Activated naive CD4-positive, alpha-beta T cell (primary cell): ENCODE data around the gene SHANK3.
"Not testable (repeated sequence)": the region's sequence is repeated elsewhere in the genome, so short reads cannot be mapped to it uniquely, and the experiment has no call there.

Source experiments
- DNase-seq, 4 experiments: peaks; one replicate each; lab custom pipeline; 2025; lab: John Stamatoyannopoulos, UW

SHANK3 gene

GRCh38 chr22:50653256-50653655 is 19.4 kb upstream of the SHANK3 start:
- no peak for DNase-seq

- not testable (repeated sequence) for DNase-seq
Measured at GRCh38 chr22:50654664-50655063, 18.0 kb upstream of the SHANK3 start.

GRCh38 chr22:50656122-50657070 is 16.2 kb upstream of the SHANK3 start:
- DNase-seq, result no peak

- no peak for DNase-seq
Measured at GRCh38 chr22:50657925-50658324, 14.7 kb upstream of the SHANK3 start.

- DNase-seq, result not testable (repeated sequence)
Measured at GRCh38 chr22:50659711-50660110, 12.9 kb upstream of the SHANK3 start.

- DNase-seq, result no peak
Measured at GRCh38 chr22:50660306-50660705, 12.3 kb upstream of the SHANK3 start.

GRCh38 chr22:50665212-50665611 is 7.4 kb upstream of the SHANK3 start:
- no peak for DNase-seq

GRCh38 chr22:50665738-50666137 is 6.9 kb upstream of the SHANK3 start:
- no peak for DNase-seq

- DNase-seq, result no peak
Measured at GRCh38 chr22:50670513-50670912, 2.1 kb upstream of the SHANK3 start.

- no peak for DNase-seq
Measured at GRCh38 chr22:50670914-50671538, 1.6 kb upstream of the SHANK3 start.

GRCh38 chr22:50671641-50672040 is 982 bp upstream of the SHANK3 start:
- DNase-seq, result no peak

GRCh38 chr22:50672041-50672440 is 582 bp upstream of the SHANK3 start:
- no peak for DNase-seq

GRCh38 chr22:50673231-50674129 is 857 bp downstream of the SHANK3 start:
- DNase-seq, result peak in 1 of 4 experiments; percentile 21

- no peak for DNase-seq
Measured at GRCh38 chr22:50674130-50674500, 1.5 kb downstream of the SHANK3 start.

- no peak for DNase-seq
Measured at GRCh38 chr22:50674606-50675552, 2.3 kb downstream of the SHANK3 start.

- DNase-seq, result no peak
Measured at GRCh38 chr22:50675553-50676179, 3.0 kb downstream of the SHANK3 start.

- DNase-seq, result no peak
Measured at GRCh38 chr22:50676180-50676636, 3.6 kb downstream of the SHANK3 start.

- no peak for DNase-seq
Measured at GRCh38 chr22:50676661-50677492, 4.3 kb downstream of the SHANK3 start.

- no peak for DNase-seq
Measured at GRCh38 chr22:50677493-50678217, 5.0 kb downstream of the SHANK3 start.
